ENCODE data around the gene MBNL1.
"Not testable (repeated sequence)": the region's sequence is repeated elsewhere in the genome, so short reads cannot be mapped to it uniquely, and the experiment has no call there.

Gene MBNL1

DNA sequence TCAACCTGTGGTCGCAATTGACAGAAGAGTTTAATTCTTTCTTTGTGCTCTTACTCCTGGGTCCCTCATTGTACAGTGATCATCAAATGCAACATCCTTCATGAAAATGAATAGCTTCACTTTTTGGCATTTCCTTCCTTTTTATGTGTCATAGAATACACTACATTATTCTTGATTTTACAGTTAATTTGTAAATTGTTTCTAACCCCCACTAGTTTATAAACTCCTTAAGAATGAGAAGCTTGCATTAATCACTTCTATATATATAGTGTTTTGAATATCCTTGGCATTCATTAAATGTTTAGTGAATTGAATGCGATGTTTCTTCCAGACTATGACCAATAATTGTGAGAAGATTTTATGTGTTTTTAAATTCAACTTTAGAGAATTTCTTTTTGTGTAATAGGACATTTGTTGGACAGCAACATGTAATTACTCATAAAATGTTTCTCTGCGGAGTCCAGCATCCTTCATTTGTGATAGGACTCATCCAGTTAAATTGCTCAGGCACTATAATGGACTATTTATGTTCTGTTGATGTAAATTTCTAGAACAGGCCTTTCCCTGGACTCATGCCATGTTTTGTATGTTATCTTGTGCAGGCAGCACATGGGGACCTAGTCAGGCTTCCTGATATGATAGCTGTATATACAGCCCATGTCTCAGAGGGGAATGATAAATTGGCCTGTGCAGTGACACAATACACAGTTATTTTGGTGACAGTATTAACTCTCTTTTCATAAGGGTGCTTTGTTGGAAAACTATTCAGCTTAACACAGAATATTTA is 51.3 kb downstream of the MBNL1 start:
- DNase-seq (ENCODE audit: low read depth, low spot score) = no peak

GRCh38 chr3:152321200-152321954 is 52.6 kb downstream of the MBNL1 start:
- no peak for DNase-seq (ENCODE audit: low read depth, low spot score)

DNA sequence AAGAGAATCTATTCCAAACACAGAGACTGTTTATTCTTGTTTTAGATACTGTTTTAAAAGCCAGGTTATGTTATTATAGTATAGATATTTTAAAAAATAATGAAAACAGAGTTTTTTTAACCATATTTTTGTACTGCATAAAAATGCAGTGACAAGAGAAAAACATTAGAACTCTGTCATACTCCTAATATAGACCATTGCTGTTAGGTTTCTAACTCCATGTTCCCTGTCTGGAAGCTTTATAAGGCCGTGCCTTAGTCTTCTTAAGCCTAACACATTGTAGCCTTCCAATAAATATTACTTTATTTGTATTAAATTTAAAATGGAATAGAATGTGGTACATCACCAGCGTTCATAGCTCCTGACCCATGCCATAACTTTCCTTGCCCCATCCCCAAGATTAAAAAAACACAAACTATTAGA is 53.2 kb downstream of the MBNL1 start:
- no peak for DNase-seq (ENCODE audit: low read depth, low spot score)

- no peak for DNase-seq (ENCODE audit: low read depth, low spot score)
These were observed 54.0 kb downstream of the MBNL1 start for GRCh38 chr3:152322756-152323155.

GRCh38 chr3:152323834-152324233 is 55.1 kb downstream of the MBNL1 start:
- DNase-seq (ENCODE audit: low read depth, low spot score) = no peak

DNA sequence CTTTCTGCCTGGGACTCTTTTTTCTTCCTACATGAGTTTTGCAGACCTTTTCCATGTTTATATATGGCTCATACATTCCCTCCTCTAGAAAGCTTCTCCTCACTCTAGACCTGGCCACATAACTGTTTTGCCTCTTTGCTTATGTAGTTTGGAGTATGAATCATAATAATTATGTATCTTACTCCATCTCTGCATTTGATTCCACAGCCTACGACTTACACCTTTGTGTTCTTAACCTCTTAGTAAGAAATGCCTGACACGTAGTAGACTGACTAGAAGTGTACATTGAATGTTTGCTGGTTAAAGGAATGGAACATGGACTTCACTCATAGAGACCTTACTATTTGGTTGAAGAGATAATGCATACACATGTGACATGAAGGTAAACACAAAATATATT is 56.4 kb downstream of the MBNL1 start:
- DNase-seq (ENCODE audit: low read depth, low spot score) = no peak

- DNase-seq (ENCODE audit: low read depth, low spot score) = no peak
These were observed 58.5 kb downstream of the MBNL1 start for GRCh38 chr3:152327203-152327602.

DNA sequence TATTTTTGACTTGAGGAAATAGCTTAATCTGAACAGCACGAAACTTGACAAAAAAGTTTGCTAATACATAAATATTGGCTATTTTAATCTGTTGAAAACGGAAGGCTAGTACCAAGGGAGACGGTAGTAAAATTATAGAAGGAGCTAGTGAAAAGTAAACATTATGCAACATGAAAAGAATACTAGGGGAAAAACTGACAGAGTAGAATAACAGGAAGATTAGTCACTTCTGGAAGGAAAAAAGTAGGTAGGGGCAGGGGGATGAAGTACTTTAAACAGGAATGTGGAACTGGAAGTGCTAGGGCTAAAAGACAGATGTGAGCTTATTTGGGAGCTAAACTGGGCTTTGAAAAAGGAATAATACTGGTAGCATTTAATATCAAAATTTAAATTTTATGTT is 60.1 kb downstream of the MBNL1 start:
- no peak for DNase-seq (ENCODE audit: low read depth, low spot score)

GRCh38 chr3:152330559-152330958 is 61.8 kb downstream of the MBNL1 start:
- no peak for DNase-seq (ENCODE audit: low read depth, low spot score)

DNA sequence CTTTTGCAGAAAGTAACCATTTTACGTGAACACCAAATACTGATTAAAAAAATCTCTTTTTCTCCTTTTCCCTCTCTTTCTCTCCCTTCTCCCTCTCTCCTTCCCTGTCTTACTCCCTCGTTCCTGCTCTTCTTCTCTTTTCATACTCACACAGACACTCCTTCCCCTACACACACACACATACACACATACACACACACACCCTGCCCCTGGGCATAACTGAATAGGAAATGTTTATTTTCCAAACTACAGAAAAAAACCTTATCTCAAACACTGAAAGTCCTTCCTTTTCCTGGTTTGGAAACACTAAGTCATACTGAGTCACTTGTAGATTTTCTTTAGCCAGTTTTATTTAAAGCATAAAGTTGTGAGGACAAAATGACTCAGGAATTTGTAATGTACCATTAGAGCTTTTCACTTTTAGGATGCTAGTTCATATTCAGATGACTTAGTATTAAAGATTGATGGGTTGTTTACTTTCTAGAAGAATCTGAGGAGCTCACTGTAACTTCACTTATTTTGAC is 62.4 kb downstream of the MBNL1 start:
- no peak for DNase-seq (ENCODE audit: low read depth, low spot score)

DNA sequence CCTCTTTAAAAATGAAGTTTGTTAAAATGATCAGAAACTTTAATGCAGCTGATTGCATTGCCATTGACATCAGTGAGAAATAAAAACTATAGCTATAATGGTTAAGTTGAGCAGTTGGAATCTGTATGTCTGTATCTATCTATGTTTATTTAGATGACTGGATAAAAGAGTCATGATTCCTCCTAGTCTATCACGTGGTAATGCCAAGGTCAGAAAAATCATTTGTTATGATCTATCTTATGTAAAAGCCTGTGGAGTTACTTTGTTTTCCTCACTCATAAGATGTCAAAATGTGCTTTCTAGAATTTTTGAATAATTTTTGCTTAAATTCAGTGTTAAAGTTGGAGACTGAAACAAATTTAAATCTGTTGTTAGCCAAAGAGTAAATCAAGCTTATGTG is 63.3 kb downstream of the MBNL1 start:
- DNase-seq (ENCODE audit: low read depth, low spot score) = no peak

- no peak for DNase-seq (ENCODE audit: low read depth, low spot score)
These were observed 65.2 kb downstream of the MBNL1 start for GRCh38 chr3:152333928-152334327.

GRCh38 chr3:152334761-152335160 is 66.0 kb downstream of the MBNL1 start:
- DNase-seq (ENCODE audit: low read depth, low spot score) = no peak

DNA sequence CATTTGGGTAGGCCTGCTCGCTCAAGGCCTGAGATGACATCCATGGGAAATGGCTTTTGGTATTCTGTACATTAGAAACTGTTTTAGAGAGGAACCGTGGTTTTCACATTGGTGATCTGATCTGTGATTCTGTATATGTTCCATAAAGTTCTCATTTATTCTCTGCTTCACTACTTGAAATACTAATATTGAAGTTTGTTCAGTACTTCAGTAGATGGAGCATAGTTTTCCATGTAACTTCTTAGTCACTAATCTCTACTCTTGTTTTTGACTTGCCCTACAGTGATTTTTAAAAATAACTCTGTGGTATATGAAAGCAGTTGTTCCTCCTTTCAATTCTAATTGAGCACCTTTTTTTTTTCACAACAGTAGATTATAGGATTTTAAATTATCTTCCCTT is 66.5 kb downstream of the MBNL1 start:
- DNase-seq (ENCODE audit: low read depth, low spot score) = no peak

DNA sequence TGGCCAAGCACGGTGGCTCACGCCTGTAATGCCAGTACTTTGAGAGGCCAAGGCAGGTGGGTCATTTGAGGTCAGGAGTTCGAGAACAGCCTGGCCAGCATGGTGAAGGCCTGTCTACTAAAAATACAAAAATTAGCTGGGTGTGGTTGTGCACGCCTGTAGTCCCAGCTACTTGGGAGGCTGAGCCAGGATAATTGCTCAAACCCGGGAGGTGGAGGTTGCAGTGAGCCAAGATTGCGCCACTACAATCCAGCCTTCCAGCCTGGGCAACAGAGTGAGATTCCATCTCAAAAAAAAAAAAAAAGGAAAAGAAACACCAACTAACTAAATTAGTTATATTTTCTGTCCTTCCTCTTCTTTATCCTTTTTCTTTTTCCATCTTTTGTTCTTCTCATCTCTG is 68.6 kb downstream of the MBNL1 start:
- DNase-seq (ENCODE audit: low read depth, low spot score) = not testable (repeated sequence)

GRCh38 chr3:152338159-152338720 is 69.5 kb downstream of the MBNL1 start:
- no peak for DNase-seq (ENCODE audit: low read depth, low spot score)

DNA sequence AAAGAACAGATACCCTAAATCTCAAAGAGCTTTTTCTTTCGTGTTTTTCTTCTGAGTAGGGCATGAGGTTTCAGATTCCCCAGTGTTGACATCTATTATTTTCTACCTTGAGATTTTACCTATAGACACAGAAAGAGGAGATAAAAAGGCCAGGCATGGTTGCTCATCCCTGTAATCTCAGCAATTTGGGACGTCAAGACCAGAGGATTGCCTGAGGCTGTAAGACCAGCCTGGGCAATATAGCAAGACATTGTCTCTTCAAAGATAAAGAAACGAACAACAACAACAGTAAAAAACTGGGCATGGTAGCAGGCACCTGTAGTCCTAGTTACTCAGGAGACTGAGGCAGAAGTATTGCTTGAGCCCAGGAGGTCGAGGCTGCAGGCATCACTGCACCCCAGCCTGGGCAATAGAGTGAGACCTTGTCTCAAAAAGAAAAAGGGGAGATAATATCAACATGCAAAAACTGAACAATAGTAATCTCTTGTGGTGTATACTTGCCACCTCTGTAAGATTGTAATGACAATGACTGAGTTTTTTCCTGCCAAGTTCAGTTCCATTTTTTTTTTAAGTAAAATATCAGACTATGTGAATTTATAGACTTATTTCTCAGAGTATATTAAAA is 71.3 kb downstream of the MBNL1 start:
- DNase-seq (ENCODE audit: low read depth, low spot score) = no peak

GRCh38 chr3:152345233-152345632 is 76.5 kb downstream of the MBNL1 start:
- DNase-seq (ENCODE audit: low read depth, low spot score) = no peak

DNA sequence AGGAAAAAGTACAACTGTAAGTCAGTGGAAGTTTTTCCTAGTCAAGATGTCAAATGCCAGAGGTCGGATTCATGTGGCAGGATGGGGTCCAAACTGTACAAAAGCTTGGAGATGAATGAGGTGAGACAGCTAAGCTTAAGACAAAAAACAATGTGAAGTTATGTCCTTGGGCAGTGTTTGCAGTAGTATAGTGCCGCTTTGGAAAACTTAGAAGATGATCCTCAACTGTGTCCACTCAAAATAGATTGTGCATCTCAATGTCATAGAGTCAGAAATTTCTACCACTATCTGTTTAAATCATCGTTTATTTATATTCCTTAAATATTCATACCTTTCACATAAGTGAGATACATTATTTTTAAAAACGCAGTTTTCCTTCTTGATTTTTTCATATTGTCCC is 77.3 kb downstream of the MBNL1 start:
- DNase-seq (ENCODE audit: low read depth, low spot score) = no peak

- DNase-seq (ENCODE audit: low read depth, low spot score) = no peak
These were observed 78.0 kb downstream of the MBNL1 start for GRCh38 chr3:152346740-152347139.

DNA sequence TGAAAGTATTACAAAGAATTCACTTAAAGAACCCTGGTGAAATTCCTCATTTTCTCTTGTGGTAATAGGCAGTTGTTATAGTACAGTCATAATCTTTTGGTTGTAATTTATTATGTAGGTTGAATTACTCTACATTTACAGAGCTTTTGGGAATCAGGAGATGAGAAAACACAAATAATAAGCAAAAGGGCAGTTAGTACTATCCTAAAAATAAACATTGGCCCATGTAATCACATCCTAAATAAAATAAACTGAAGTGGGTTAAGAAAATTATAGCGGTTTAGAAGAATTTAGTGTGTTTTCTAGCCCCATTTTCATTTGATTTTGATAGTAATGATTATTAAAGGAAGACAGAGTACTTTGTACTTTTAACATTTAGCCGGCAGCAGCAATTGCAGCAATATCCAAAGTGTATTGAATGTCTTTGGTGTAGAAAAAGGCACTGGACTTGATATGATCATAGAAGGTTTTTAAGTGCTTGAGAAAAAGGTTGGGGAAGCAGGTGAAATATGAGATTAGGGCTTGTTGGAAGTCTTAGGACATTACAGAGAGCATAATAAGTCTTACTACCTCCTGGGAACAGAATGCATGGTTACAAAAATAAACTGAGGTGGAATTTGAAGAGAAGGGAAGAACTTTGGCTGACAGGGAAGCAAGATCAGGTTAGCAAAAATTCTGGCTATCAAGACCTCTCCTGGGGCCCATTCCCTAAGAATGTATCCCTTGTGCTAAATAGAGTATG is 79.9 kb downstream of the MBNL1 start:
- no peak for DNase-seq (ENCODE audit: low read depth, low spot score)

All from iPS DF 19.7 (cell line).